H9 (cell line): ENCODE data around the gene IQUB. TPM values are rescaled to one million over a fixed set of nuclear protein-coding genes. Genes with fewer than 3 reads are reported as not detected.
A peak's percentile ranks its signal among the peaks of the same experiment; 100 is the strongest.

Experiments used
- DNase-seq: peaks from one replicate; pipeline ENCODE4 v3.0.0-alpha.2; 2017
- H2AFZ ChIP-seq: one replicate; pipeline ENCODE4 v1.6.1; 2013; ENCODE audit warnings: mild to moderate bottlenecking, low read length, control low read depth, moderate library complexity
- H2AK5ac ChIP-seq: 2 replicates; pipeline ENCODE4 v1.6.1; 2013; ENCODE audit warnings: low read length, control low read depth, mixed read lengths; ENCODE audit not compliant: insufficient read length
- H2BK120ac ChIP-seq: one replicate; pipeline ENCODE4 v1.6.1; 2013; ENCODE audit warnings: low read depth, mild to moderate bottlenecking, low read length, control low read depth, inconsistent platforms; ENCODE audit not compliant: poor library complexity, severe bottlenecking
- H2BK12ac ChIP-seq: 2 replicates; pipeline ENCODE4 v1.6.1; 2013; ENCODE audit warnings: low read length, control low read depth, mixed read lengths, low read depth; ENCODE audit not compliant: insufficient read length
- H2BK15ac ChIP-seq: 2 replicates; pipeline ENCODE4 v1.6.1; 2013; ENCODE audit warnings: low read depth, low read length, control low read depth
- H2BK20ac ChIP-seq: one replicate; pipeline ENCODE4 v1.6.1; 2013; ENCODE audit warnings: low read depth, mild to moderate bottlenecking, low read length, control low read depth, inconsistent platforms; ENCODE audit not compliant: poor library complexity, severe bottlenecking
- H2BK5ac ChIP-seq: 2 replicates; pipeline ENCODE4 v1.6.1; 2013; ENCODE audit warnings: low read length, control low read depth, mixed read lengths; ENCODE audit not compliant: insufficient read length
- H3K14ac ChIP-seq: 2 replicates; pipeline ENCODE4 v1.6.1; 2013; ENCODE audit warnings: low read length, control low read depth; ENCODE audit not compliant: insufficient read depth
- H3K18ac ChIP-seq: 2 replicates; pipeline ENCODE4 v1.6.1; 2013; ENCODE audit warnings: low read depth, mild to moderate bottlenecking, mixed read lengths, low read length, control low read depth; ENCODE audit not compliant: insufficient read length
- H3K23ac ChIP-seq: 2 replicates; pipeline ENCODE4 v1.6.1; 2013; ENCODE audit warnings: low read length, control low read depth, mixed read lengths, low read depth; ENCODE audit not compliant: insufficient read length
- H3K23me2 ChIP-seq: 2 replicates; pipeline ENCODE4 v1.6.1; 2013; ENCODE audit warnings: low read depth, mild to moderate bottlenecking, mixed read lengths, low read length, control low read depth; ENCODE audit not compliant: insufficient read length, poor library complexity, severe bottlenecking
- H3K27ac ChIP-seq: 2 replicates; pipeline ENCODE4 v1.5.1; 2013; ENCODE audit warnings: low read length, control low read depth, mixed read lengths, low read depth; ENCODE audit not compliant: insufficient read length
- H3K27me3 ChIP-seq: 2 replicates; pipeline ENCODE4 v1.6.1; 2013; ENCODE audit warnings: low read length, control low read depth, inconsistent platforms; ENCODE audit not compliant: insufficient read depth
- H3K4ac ChIP-seq: 2 replicates; pipeline ENCODE4 v1.6.1; 2013; ENCODE audit warnings: low read depth, mild to moderate bottlenecking, control low read depth, inconsistent platforms, low read length, moderate library complexity
- H3K4me1 ChIP-seq: 2 replicates; pipeline ENCODE4 v1.6.1; 2013; ENCODE audit warnings: low read length, control low read depth, inconsistent platforms; ENCODE audit not compliant: insufficient read depth
- H3K4me2 ChIP-seq: 2 replicates; pipeline ENCODE4 v1.6.1; 2013; ENCODE audit warnings: low read length, control low read depth, mixed read lengths; ENCODE audit not compliant: insufficient read length, insufficient read depth
- H3K56ac ChIP-seq: 2 replicates; pipeline ENCODE4 v1.6.1; 2013; ENCODE audit warnings: low read depth, mild to moderate bottlenecking, mixed read lengths, low read length, control low read depth; ENCODE audit not compliant: insufficient read length
- H3K79me1 ChIP-seq: 2 replicates; pipeline ENCODE4 v1.6.1; 2013; ENCODE audit warnings: low read depth, mild to moderate bottlenecking, moderate library complexity, low read length, control low read depth, inconsistent platforms; ENCODE audit not compliant: insufficient read depth, poor library complexity, severe bottlenecking
- H3K79me2 ChIP-seq: 2 replicates; pipeline ENCODE4 v1.6.1; 2013; ENCODE audit warnings: low read length, control low read depth, inconsistent platforms; ENCODE audit not compliant: insufficient read depth
- H3K9ac ChIP-seq: 2 replicates; pipeline ENCODE4 v1.6.1; 2013; ENCODE audit warnings: low read length, control low read depth, mixed read lengths; ENCODE audit not compliant: insufficient read length; ENCODE audit errors: extremely low read depth
- H3K9me3 ChIP-seq: one replicate; pipeline ENCODE4 v1.6.1; 2013; ENCODE audit warnings: low read depth, low read length, inconsistent platforms; ENCODE audit not compliant: control insufficient read depth
- H3T11ph ChIP-seq: one replicate; pipeline ENCODE4 v1.6.1; 2013; ENCODE audit warnings: mild to moderate bottlenecking, low read length, control low read depth, inconsistent platforms
- H4K20me1 ChIP-seq: one replicate; pipeline ENCODE4 v1.6.1; 2013; ENCODE audit not compliant: control insufficient read depth, insufficient read length, insufficient read depth
- H4K5ac ChIP-seq: 2 replicates; pipeline ENCODE4 v1.6.1; 2013; ENCODE audit warnings: low read depth, mild to moderate bottlenecking, mixed read lengths, low read length, control low read depth; ENCODE audit not compliant: insufficient read length
- H4K8ac ChIP-seq: replicated peaks from 2 replicates; pipeline ENCODE4 v1.6.1; 2013; ENCODE audit warnings: low read length, control low read depth, mixed read lengths, low read depth; ENCODE audit not compliant: insufficient read length
- H4K91ac ChIP-seq: 2 replicates; pipeline ENCODE4 v1.6.1; 2013; ENCODE audit warnings: low read depth, mild to moderate bottlenecking, moderate library complexity, mixed read lengths, low read length, control low read depth; ENCODE audit not compliant: insufficient read length
- H3K27ac Mint-ChIP-seq, 3 experiments: 2 replicates in 2 of 3; 3 replicates in 1 of 3; pipeline ENCODE4 v1.8.0; 2020 to 2021; ENCODE audit warnings: mixed read lengths in 3 of 3, mild to moderate bottlenecking in 1 of 3, moderate library complexity in 1 of 3
- H3K27me3 Mint-ChIP-seq: 2 replicates; pipeline ENCODE4 v1.8.0; 2021; ENCODE audit warnings: low read depth, mild to moderate bottlenecking, moderate library complexity, mixed read lengths
- H3K36me3 Mint-ChIP-seq, 3 experiments: 2 replicates in 2 of 3; 3 replicates in 1 of 3; pipeline ENCODE4 v1.8.0; 2020 to 2021; ENCODE audit warnings: low read depth in 3 of 3, mixed read lengths in 3 of 3; ENCODE audit not compliant: insufficient read depth in 1 of 3
- H3K4me1 Mint-ChIP-seq, 2 experiments: 2 replicates each; pipeline ENCODE4 v1.8.0; 2020; ENCODE audit warnings: mixed read lengths in 2 of 2
- H3K4me3 Mint-ChIP-seq, 2 experiments: 2 replicates in 1 of 2; 3 replicates in 1 of 2; pipeline ENCODE4 v1.8.0; 2020 to 2021; ENCODE audit warnings: mild to moderate bottlenecking in 2 of 2, mixed read lengths in 2 of 2, moderate library complexity in 1 of 2
- H3K9me3 Mint-ChIP-seq, 2 experiments: 2 replicates in 1 of 2; 3 replicates in 1 of 2; pipeline ENCODE4 v1.8.0; 2020; ENCODE audit warnings: mild to moderate bottlenecking in 2 of 2, mixed read lengths in 2 of 2, moderate library complexity in 1 of 2
- total RNA-seq: library from RNA; stranded (reverse); gene quantifications from 2 replicates; pipeline ENCODE4 v1.2.1, GENCODE V29; 2021
- TF ChIP-seq, protein P1 (sequence below): fragments of 200-600 bp; sonication (generic); conservative IDR thresholded peaks from 3 replicates; pipeline ENCODE4 v1.8.0; 2021; ENCODE audit warnings: antibody characterized with exemption, mild to moderate bottlenecking

The IQUB gene
- total RNA-seq, 1 experiment from 2014 or later = 0.28 TPM

DNA sequence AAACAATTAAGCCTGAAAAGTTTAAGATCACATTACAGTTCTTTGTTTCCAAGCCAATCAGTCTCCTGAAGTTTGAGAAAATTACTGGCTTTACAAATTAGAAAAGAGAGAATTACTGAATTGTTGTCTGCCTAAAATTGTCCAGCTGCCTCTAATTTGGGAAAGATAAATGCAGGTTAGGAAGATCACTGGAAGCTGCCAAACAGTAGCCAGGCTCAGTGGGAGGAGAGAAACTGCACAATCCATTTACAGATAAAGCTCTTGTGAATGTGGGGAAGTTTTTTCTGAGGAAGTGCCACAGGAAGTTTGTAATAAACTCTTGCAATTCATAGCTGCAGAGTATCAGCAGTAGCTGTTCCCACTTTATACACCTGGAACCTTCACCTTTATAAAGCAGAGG, 100.7 kb downstream of the IQUB start:
- Histone ChIP-seq H2BK12ac (no peak overlapping the region), H3K27ac (peak overlapping the region; percentile 68), H3K4me2 (no peak overlapping the region), H3K4me1 (peaks cover 2% of the 10 kb centered on the region; the same call in 1 of the 2 replicates), H3K4ac (no peak overlapping the region), H3T11ph (no peak overlapping the region), H2BK15ac (no peak overlapping the region), H3K14ac (no peak overlapping the region; the same call in 1 of the 2 replicates), H3K56ac (no peak overlapping the region), H3K79me1 (no peaks in the 10 kb centered on the region), H4K91ac (no peak overlapping the region), H2BK120ac (no peak overlapping the region), H3K79me2 (no peaks in the 10 kb centered on the region), H2AK5ac (no peak overlapping the region), H4K20me1 (no peaks in the 10 kb centered on the region), H3K18ac (no peak overlapping the region), H3K27me3 (no peaks in the 10 kb centered on the region), H4K5ac (no peak overlapping the region), H3K23ac (no peak overlapping the region), H4K8ac (no peak overlapping the region), H3K9ac (peak overlapping the region; percentile 23), H3K23me2 (no peaks in the 10 kb centered on the region), H2AFZ (peak overlapping the region; percentile 87), H2BK5ac (no peak overlapping the region), H3K9me3 (no peaks in the 10 kb centered on the region), H2BK20ac (no peak overlapping the region)
- H3K4me3 Mint-ChIP-seq = no peak overlapping the region
- DNase-seq = no peak
- H3K4me1 Mint-ChIP-seq = peaks cover 14 to 25% of the 10 kb centered on the region in 2 experiments
- TF ChIP-seq, protein P1, sequence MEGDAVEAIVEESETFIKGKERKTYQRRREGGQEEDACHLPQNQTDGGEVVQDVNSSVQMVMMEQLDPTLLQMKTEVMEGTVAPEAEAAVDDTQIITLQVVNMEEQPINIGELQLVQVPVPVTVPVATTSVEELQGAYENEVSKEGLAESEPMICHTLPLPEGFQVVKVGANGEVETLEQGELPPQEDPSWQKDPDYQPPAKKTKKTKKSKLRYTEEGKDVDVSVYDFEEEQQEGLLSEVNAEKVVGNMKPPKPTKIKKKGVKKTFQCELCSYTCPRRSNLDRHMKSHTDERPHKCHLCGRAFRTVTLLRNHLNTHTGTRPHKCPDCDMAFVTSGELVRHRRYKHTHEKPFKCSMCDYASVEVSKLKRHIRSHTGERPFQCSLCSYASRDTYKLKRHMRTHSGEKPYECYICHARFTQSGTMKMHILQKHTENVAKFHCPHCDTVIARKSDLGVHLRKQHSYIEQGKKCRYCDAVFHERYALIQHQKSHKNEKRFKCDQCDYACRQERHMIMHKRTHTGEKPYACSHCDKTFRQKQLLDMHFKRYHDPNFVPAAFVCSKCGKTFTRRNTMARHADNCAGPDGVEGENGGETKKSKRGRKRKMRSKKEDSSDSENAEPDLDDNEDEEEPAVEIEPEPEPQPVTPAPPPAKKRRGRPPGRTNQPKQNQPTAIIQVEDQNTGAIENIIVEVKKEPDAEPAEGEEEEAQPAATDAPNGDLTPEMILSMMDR = no peak
- H3K9me3 Mint-ChIP-seq = no peaks in the 10 kb centered on the region; a peak in 1 of 5 replicates
- H3K27me3 Mint-ChIP-seq = no peaks in the 10 kb centered on the region
- H3K27ac Mint-ChIP-seq = peak overlapping the region; percentile 92 to 98 (median 96)
- peaks cover 0 to 4% (median 3%) of the 10 kb centered on the region in 3 experiments; a peak in 1 of 7 replicates for H3K36me3 Mint-ChIP-seq
